ENCODE results near the gene MED1.
"Not testable (repeated sequence)": the region's sequence is repeated elsewhere in the genome, so short reads cannot be mapped to it uniquely, and the experiment has no call there.

- not testable (repeated sequence) for TF ChIP-seq ZNF263 (CRISPR knock-in tag; IDR thresholded peaks at IDR 0.05; ENCODE audit: low read depth); CTCF (IDR thresholded peaks at IDR 0.05); TEAD4 (CRISPR knock-in tag; IDR thresholded peaks at IDR 0.05); MAX (CRISPR knock-in tag; IDR thresholded peaks at IDR 0.05); GTF2I (CRISPR knock-in tag; conservative IDR thresholded peaks at IDR 0.05); HMGXB4 (CRISPR knock-in tag; IDR thresholded peaks at IDR 0.05); ETV6 (CRISPR knock-in tag; IDR thresholded peaks at IDR 0.05); RELA (CRISPR knock-in tag; IDR thresholded peaks at IDR 0.05; ENCODE audit: borderline replicate concordance); PRRX2 (CRISPR knock-in tag; IDR thresholded peaks at IDR 0.05); TEAD1 (CRISPR knock-in tag; IDR thresholded peaks at IDR 0.05); NFYB (CRISPR knock-in tag; conservative IDR thresholded peaks at IDR 0.05; ENCODE audit: low read depth); NR2C2 (CRISPR knock-in tag; IDR thresholded peaks at IDR 0.05); NR3C1 (CRISPR knock-in tag; conservative IDR thresholded peaks at IDR 0.05; ENCODE audit: low read depth)
Observed at GRCh38 chr17:39479631-39480030, 28.6 kb upstream of the MED1 start.
